RCC 7860 (cell line): Measurements from ENCODE around the gene PDCD1.

Experiments
- DNase-seq: peaks from one replicate; pipeline ENCODE4 v3.0.0-alpha.2; 2015; ENCODE audit warnings: low spot score
- FAIRE-seq: peaks from 2 replicates; lab custom pipeline; 2012; peaks lifted over from hg19 to GRCh38; lab: Jason Lieb, UNC

Gene PDCD1

GRCh38 chr2:241852981-241853631 is 5.6 kb downstream of the PDCD1 start:
- DNase-seq (no peak), FAIRE-seq (no peak)

DNA sequence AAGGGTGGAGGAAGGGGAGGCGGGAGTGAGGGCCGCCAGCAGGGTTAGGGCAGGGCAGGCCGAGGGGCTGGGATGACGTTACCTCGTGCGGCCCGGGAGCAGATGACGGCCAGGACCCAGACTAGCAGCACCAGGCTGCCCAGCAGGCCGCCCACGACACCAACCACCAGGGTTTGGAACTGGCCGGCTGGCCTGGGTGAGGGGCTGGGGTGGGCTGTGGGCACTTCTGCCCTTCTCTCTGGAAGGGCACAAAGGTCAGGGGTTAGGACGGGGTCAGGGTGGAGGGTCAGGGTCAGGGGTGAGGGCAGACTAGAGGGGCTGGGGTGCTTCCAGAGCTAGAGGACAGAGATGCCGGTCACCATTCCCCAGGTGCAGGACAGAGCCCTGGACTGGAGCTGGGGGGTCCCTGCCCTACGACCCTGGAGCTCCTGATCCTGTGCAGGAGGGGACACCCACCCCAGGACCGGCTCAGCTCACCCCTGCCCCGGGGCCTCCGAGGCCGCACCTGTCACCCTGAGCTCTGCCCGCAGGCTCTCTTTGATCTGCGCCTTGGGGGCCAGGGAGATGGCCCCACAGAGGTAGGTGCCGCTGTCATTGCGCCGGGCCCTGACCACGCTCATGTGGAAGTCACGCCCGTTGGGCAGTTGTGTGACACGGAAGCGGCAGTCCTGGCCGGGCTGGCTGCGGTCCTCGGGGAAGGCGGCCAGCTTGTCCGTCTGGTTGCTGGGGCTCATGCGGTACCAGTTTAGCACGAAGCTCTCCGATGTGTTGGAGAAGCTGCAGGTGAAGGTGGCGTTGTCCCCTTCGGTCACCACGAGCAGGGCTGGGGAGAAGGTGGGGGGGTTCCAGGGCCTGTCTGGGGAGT is 6.3 kb downstream of the PDCD1 start:
- no peak for FAIRE-seq
- no peak for DNase-seq

DNA sequence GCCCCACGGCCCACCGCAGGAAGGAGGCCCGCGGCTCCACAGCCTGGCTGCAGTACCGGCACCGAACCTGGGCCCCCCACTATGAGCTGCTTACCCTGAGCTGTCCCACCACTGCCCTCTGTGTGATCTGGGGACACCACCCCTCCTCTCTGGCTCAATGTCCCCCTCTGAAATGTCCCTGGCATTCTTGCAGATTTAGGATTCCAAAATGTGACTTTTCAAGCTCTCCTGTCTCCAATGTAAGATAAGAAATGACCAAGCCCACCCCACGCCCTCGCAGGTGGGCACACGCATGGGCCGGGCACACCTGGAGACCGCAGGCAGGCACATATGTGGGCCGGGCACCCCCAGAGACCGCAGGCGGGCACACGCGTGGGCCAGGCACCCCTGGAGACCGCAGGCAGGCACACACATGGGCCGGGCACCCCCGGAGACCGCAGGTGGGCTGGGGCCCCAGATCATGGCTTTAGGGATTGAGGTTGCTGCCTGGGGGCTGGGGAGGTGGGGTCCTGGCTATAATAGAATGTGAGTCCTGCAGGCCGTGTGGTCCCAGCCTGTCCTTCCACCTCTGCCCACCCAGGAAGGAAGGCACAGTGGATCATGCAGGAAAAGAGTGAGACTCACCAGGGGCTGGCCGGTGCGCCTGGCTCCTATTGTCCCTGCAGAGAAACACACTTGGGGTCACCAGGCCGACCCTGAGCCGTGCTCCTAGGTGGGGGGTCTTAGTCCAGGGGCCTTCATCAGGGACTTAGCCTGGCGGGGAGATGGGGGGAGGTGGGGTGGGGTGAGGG is 7.2 kb downstream of the PDCD1 start:
- no peak for DNase-seq

GRCh38 chr2:241850544-241851324 is 8.0 kb downstream of the PDCD1 start:
- FAIRE-seq, result no peak
- DNase-seq, result no peak

More for the DNA sequence above, 7.2 kb downstream of the PDCD1 start:
- no peak for FAIRE-seq

GRCh38 chr2:241849616-241850543 is 8.8 kb downstream of the PDCD1 start:
- no peak for DNase-seq
- FAIRE-seq, result no peak

DNA sequence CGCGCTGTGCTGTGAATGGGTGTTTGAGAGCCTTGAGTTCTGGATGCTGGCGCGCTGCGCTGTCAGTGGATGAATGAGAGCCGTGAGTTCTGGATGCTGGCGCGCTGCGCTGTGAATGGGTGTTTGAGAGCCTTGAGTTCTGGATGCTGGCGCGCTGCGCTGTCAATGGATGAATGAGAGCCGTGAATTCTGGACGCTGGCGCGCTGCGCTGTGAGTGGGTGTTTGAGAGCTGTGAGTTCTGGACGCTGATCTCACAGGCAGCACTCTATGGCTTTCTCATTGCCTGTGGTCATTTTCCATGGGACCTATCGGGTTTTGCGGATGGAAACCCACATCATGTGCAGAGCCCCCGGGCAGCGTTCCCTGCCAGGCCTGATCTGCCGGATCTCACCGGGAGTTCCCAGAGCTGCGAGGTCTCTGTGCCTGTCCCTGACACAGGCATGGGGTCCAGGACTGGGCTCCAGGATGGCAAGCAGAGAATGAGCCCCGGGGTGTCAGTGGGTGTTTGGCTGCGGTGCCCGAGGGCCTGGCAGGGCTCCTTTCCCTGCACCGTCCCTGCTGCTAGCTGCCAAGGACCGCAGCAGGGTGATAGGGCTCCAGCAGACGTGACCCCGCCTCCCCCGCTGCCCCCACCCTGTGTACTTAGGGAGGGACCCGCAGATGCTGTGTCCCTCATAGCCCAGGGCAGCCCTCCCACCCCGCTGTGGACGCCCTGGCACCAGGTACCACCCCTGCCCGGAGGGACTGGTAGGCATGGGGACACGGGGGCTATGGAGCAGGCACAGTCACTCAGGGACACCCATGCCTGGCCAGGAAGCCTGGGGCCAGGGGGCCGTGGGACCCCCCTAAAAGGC is 9.7 kb downstream of the PDCD1 start:
- no peak for DNase-seq
- FAIRE-seq, result no peak

DNA sequence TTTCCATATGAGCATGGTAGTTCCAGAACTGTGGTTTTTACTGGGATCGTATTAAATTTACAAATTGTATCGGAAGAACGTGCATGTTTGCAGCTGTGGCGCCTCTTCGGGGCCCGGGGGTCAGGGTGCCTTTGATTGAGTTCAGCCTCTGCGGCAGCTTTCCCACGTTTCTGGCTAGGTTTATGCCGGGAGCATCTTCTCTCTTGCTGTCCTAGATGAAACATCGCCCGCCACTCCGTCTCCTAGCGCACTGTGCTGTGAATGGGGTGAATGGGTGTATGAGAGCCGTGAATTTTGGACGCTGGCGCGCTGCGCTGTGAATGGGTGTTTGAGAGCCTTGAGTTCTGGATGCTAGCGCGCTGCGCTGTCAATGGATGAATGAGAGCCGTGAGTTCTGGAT is 12.3 kb downstream of the PDCD1 start:
- DNase-seq, result no peak
- FAIRE-seq, result no peak

DNA sequence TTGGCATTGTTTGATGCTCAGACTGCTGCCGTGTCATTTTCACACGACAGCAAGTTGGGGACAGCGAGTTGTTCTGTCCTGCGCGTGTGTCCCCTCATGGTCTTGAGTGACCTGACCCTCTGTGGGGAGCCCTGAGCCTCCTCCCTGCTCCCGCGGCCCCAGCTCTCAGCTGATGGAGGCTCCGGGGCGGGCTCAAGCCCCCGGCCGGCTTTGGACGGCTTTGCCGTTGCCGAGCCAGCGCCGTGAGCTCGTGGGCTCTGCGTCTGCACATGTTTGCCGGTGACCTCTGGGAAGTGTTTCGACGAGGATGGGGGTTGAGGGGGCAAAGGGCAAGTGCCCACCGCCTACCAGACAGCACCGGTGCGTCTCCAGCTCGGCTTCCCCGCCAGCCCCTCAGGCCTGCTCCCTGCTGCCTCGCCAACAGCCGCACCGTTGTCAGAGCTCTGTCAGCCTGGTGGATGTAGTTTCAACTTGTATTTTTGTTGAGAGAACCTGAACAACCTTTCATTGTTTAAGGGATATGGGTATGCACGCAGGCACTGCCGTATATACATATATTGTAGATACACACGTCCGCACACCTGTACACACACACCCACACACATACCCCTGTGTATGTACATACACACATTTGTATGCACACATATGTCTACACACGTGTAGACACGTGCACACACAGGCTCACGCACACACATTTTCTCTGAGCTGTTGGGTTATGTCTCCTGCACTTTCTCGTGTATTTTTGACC is 13.7 kb downstream of the PDCD1 start:
- no peak for DNase-seq
- no peak for FAIRE-seq

DNA sequence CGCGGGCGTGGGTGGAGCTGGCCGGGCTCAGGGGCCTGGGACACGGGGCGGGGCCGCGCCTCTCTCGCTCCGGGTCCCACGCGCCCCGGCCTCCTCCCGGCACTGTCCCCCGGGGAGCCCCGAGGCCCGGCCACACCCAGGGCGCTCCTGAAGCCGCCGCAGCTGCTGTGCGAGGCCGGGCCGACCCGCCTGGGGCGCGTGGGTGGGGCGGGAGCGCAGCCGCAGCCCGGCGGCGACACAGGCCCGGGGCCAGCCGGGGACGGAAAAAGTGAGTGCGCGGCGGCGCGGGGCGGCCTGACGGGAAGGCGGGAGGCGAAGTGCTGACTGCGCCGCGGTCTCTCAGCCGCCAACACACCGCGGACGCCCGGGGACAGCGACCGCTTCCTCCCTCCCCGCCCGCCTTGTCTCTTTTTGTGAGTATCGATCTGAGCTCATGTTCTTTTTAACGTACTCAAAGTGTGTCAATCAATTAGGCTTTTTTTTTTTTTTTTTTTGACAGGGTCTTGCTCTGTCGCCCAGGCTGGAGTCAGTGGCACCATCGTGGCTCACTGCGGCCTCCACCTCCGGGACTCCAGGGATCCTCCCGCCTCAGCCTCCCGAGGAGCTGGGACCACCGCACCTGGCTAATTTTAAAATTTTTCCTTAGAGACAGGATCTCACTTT is 14.5 kb downstream of the PDCD1 start:
- no peak for DNase-seq
- no peak for FAIRE-seq

DNA sequence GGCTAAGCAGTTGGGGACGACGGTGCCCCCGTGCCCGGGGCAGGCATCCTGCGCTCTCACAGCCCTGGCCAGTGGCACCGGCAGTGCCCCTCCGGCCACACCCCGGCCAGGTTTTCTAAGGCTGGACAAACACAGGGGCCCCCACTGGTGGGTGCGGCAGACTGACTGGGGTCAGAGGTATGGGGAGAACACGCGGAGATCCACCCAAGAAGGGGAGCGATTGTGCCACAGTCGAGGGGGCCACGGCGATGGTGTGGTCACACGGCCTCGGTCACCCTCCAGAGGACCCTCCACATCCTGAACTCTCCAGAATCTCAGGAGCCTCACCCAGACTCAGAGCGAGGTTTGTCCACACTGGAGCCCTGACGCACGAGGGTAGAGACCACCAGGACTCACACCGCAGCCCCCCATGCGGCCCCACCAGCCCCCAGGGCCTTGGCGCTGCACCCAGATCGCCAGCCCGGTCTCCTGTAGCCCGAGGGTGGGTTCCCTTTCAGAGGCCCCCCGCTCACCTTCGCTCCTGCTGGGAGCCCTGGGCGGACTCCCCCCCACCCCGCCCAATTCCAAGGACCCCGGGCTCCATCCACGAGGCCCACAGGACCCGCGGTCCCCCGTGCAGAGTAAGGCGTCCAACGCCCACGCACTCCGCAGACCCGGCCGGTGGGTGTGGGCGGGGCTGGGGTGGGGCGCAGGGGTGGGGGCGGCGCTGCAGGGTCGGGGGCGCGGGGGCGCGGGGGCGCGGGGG is 15.2 kb downstream of the PDCD1 start:
- FAIRE-seq, result no peak
- DNase-seq, result no peak

DNA sequence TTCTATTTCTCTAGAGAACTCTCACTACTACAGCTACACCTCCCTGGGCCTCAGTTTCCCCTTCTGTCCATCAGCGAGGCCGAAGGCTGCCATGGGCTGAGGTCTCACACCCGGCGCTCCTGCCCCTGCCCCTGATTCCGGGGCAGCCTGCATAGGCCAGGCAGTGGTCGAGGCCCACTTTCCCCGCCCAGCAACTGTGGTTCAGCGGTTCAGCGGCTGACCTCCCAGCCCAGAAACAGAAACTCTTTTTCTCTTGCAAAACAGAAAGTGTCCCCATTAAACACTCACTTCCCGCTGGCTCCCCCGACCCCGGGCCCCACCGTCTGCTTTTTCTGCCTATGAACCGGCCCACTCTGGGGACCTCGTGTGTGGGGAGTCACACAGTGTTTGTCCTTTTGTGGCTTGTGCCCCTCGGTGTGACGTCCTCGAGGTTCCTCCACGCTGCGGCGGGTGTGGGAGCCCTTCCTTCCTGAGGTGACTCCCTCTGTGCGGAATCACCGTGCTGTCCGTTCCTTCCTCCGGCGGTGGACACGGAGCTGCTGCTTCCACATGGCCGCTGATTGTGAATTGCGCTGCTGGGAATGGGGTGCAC is 16.0 kb downstream of the PDCD1 start:
- no peak for DNase-seq
- FAIRE-seq, result no peak

- no peak for FAIRE-seq
Measured at GRCh38 chr2:241842067-241842415, 16.7 kb downstream of the PDCD1 start.

GRCh38 chr2:241841181-241842066 is 17.3 kb downstream of the PDCD1 start:
- FAIRE-seq, result no peak

More at GRCh38 chr2:241842067-241842415, 16.7 kb downstream of the PDCD1 start:
- no peak for DNase-seq

GRCh38 chr2:241837197-241837965 is 21.3 kb downstream of the PDCD1 start:
- FAIRE-seq, result no peak
- no peak for DNase-seq

More at GRCh38 chr2:241841181-241842066, 17.3 kb downstream of the PDCD1 start:
- DNase-seq, result no peak

GRCh38 chr2:241836292-241836691 is 22.4 kb downstream of the PDCD1 start:
- DNase-seq, result no peak
- FAIRE-seq, result no peak
